GM06990 (cell line): Measurements from ENCODE around the gene EGR1.
A peak's percentile ranks its signal among the peaks of the same experiment; 100 is the strongest.

Experiments used
- DNase-seq: peaks from one replicate; pipeline ENCODE4 v3.0.0-alpha.2; 2011; ENCODE audit not compliant: insufficient read length; ENCODE audit errors: extremely low read depth
- H3K27me3 ChIP-seq: replicated peaks from 2 replicates; pipeline ENCODE4 v1.6.0; 2011; ENCODE audit warnings: low read length; ENCODE audit not compliant: control insufficient read depth, insufficient read depth
- H3K36me3 ChIP-seq: 2 replicates; pipeline ENCODE4 v1.5.1; 2011; ENCODE audit warnings: low read length; ENCODE audit not compliant: control insufficient read depth, insufficient read depth
- H3K4me3 ChIP-seq: replicated peaks from 2 replicates; pipeline ENCODE4 v1.5.1; 2011; ENCODE audit warnings: low read depth, mild to moderate bottlenecking, control low read depth, low read length
- CTCF ChIP-seq: IDR thresholded peaks from 2 replicates; pipeline ENCODE4 v1.5.1; 2011; ENCODE audit warnings: low read length, control low read depth, mild to moderate bottlenecking, inconsistent platforms; ENCODE audit not compliant: insufficient read depth, poor library complexity, severe bottlenecking

EGR1 gene

GRCh38 chr5:138438724-138439476 lies 26.4 kb upstream of the EGR1 start, which contains the start of gene REEP2:
REEP2 (plus strand) TSS chr5:138439057; CDS start chr5:138439209, 152 bp downstream.
- peak; percentile 82 for DNase-seq
- peaks cover 5% of the 10 kb centered on the region for H3K36me3 ChIP-seq
- TF ChIP-seq CTCF = no peak
- no peaks in the 10 kb centered on the region for H3K27me3 ChIP-seq
- H3K4me3 ChIP-seq = peak within 1 kb of the TSS; percentile 58

- H3K27me3 ChIP-seq = no peaks in the 10 kb centered on the region
- peak overlapping the region; percentile 58 for H3K4me3 ChIP-seq
- no peak for DNase-seq
- H3K36me3 ChIP-seq = peaks cover 5% of the 10 kb centered on the region
- TF ChIP-seq CTCF = no peak
These were observed 25.7 kb upstream of the EGR1 start for GRCh38 chr5:138439477-138440158.

- DNase-seq = no peak
- no peak for TF ChIP-seq CTCF
- H3K4me3 ChIP-seq = no peak overlapping the region
- peaks cover 4% of the 10 kb centered on the region for H3K36me3 ChIP-seq
- no peaks in the 10 kb centered on the region for H3K27me3 ChIP-seq
These were observed 24.9 kb upstream of the EGR1 start for GRCh38 chr5:138440159-138441073.

- no peaks in the 10 kb centered on the region for H3K27me3 ChIP-seq
- no peak for TF ChIP-seq CTCF
- no peak overlapping the region for H3K4me3 ChIP-seq
- no peaks in the 10 kb centered on the region for H3K36me3 ChIP-seq
- DNase-seq = no peak
These were observed 24.1 kb upstream of the EGR1 start for GRCh38 chr5:138441221-138441620.

GRCh38 chr5:138444078-138444773 lies 21.1 kb upstream of the EGR1 start:
- TF ChIP-seq CTCF = no peak
- Histone ChIP-seq H3K27me3 (no peaks in the 10 kb centered on the region), H3K4me3 (no peak overlapping the region), H3K36me3 (no peaks in the 10 kb centered on the region)
- DNase-seq = no peak
